HL-60 (cell line): Measurements from ENCODE around the gene MAD1L1.

Source experiments
- CTCF ChIP-seq: IDR thresholded peaks from one replicate; pipeline ENCODE4 v1.5.1; 2011; ENCODE audit warnings: low read length, control low read depth, inconsistent platforms; ENCODE audit not compliant: insufficient read depth
- POLR2AphosphoS5 ChIP-seq: IDR thresholded peaks from 2 replicates; pipeline ENCODE4 v1.6.1; 2012; ENCODE audit warnings: low read depth
- REST ChIP-seq: IDR thresholded peaks from 2 replicates; pipeline ENCODE4 v1.6.1; 2012; ENCODE audit warnings: low read depth; ENCODE audit not compliant: insufficient replicate concordance

- no peak for TF ChIP-seq CTCF
- no peak for TF ChIP-seq POLR2AphosphoS5
- no peak for TF ChIP-seq REST
These were observed 103.2 kb downstream of the MAD1L1 start for GRCh38 chr7:2129323-2130095.
